K562 (cell line): Measurements from ENCODE around the gene AGMO. TPM values are rescaled to one million over a fixed set of nuclear protein-coding genes. Genes with fewer than 3 reads are reported as not detected.

Experiments used
- ATAC-seq: fragments of 200-7000 bp; cut with Tn5 transposase; 3 replicates; pipeline ENCODE4 v1.9.1; 2020; ENCODE audit warnings: moderate library complexity
- BruUV-seq: library from RNA; stranded (reverse); fragments of 400-500 nt; replicated peaks from 2 replicates; lab custom pipeline; 2021; lab: Mats Ljungman, UMichigan
- CTCF ChIA-PET: fragments of 300-600 bp; formaldehyde crosslinking; extraction: SDS; loops from one replicate; lab custom pipeline; 2021; ENCODE audit warnings: low intra/inter-chr PET ratio; lab: Yijun Ruan, JAX
- POLR2A ChIA-PET: fragments of 300-600, 350-650 bp; sonication (Branson Sonifier 250); formaldehyde crosslinking; extraction: SDS; loops from one replicate; lab custom pipeline; 2021; ENCODE audit warnings: antibody characterized with exemption, inconsistent platforms; lab: Yijun Ruan, JAX
- DNase-seq, 4 experiments: peaks; one replicate each; pipeline versions ENCODE4 v3.0.0 to v3.0.0-alpha.2; 2011 to 2018; ENCODE audit warnings: low spot score in 3 of 4, mixed read lengths in 3 of 4; ENCODE audit errors: extremely low read depth in 1 of 4
- FAIRE-seq: peaks from 2 replicates; lab custom pipeline; 2011; peaks lifted over from hg19 to GRCh38; lab: Jason Lieb, UNC
- H2AFZ ChIP-seq: 2 replicates; pipeline ENCODE4 v1.6.0; 2011; ENCODE audit warnings: low read depth, low read length, control low read depth, inconsistent platforms
- H3K27ac ChIP-seq: fragments of 200-600 bp; 3 replicates; pipeline ENCODE4 v1.8.0; 2011; ENCODE audit warnings: low read depth, mild to moderate bottlenecking, control low read depth, inconsistent platforms, low read length, moderate library complexity, mixed read lengths; ENCODE audit errors: extremely low read depth
- H3K27me3 ChIP-seq, 2 experiments: fragments of 300-600 bp in 1 of 2; 2 replicates in 1 of 2; 3 replicates in 1 of 2; pipeline versions ENCODE4 v1.6.0 to v1.8.0; 2011; ENCODE audit warnings: inconsistent platforms in 2 of 2, low read length in 2 of 2, mild to moderate bottlenecking in 1 of 2, mixed read lengths in 1 of 2, moderate library complexity in 1 of 2; ENCODE audit not compliant: control insufficient read depth in 2 of 2, insufficient read depth in 2 of 2
- H3K36me3 ChIP-seq: fragments of 300-600 bp; 3 replicates; pipeline ENCODE4 v1.8.0; 2011; ENCODE audit warnings: mild to moderate bottlenecking, low read length, inconsistent platforms; ENCODE audit not compliant: control insufficient read depth, insufficient read depth
- H3K4me1 ChIP-seq, 2 experiments: fragments of 200-600 bp in 1 of 2; replicated peaks in 1 of 2; 2 replicates in 1 of 2; 3 replicates in 1 of 2; pipeline versions ENCODE4 v1.5.1 to v1.8.0; 2011; ENCODE audit warnings: inconsistent platforms in 2 of 2, low read length in 2 of 2, mild to moderate bottlenecking in 1 of 2, mixed read lengths in 1 of 2, moderate library complexity in 1 of 2; ENCODE audit not compliant: control insufficient read depth in 2 of 2, insufficient read depth in 2 of 2
- H3K4me2 ChIP-seq: 2 replicates; pipeline ENCODE4 v1.6.1; 2011; ENCODE audit warnings: low read length, control low read depth, inconsistent platforms, mixed read lengths; ENCODE audit not compliant: insufficient read depth
- H3K4me3 ChIP-seq: fragments of 200-600 bp; sonication (generic), shearing (Covaris generic); 2 replicates; pipeline ENCODE4 v1.5.1; 2016; ENCODE audit warnings: control low read depth, inconsistent platforms
- H3K79me2 ChIP-seq: fragments of 200-600 bp; 3 replicates; pipeline ENCODE4 v1.8.0; 2011; ENCODE audit warnings: low read length, inconsistent platforms; ENCODE audit not compliant: control insufficient read depth, insufficient read depth
- H3K9ac ChIP-seq, 2 experiments: 2 replicates each; pipeline versions ENCODE4 v1.6.0 to v1.6.1; 2011; ENCODE audit warnings: low read depth in 2 of 2, low read length in 2 of 2, control low read depth in 1 of 2, inconsistent platforms in 1 of 2, mild to moderate bottlenecking in 1 of 2, mixed read lengths in 1 of 2; ENCODE audit not compliant: insufficient read depth in 1 of 2
- H3K9me1 ChIP-seq: one replicate; pipeline ENCODE4 v1.6.0; 2011; ENCODE audit warnings: inconsistent platforms, mild to moderate bottlenecking, low read length, moderate library complexity; ENCODE audit not compliant: control insufficient read depth, insufficient read depth
- H3K9me3 ChIP-seq: replicated peaks from 2 replicates; pipeline ENCODE4 v1.5.1; 2011; ENCODE audit warnings: low read depth, low read length, inconsistent platforms; ENCODE audit not compliant: control insufficient read depth, insufficient read depth
- H4K20me1 ChIP-seq: replicated peaks from 2 replicates; pipeline ENCODE4 v1.6.1; 2011; ENCODE audit warnings: low read length, inconsistent platforms, mixed read lengths; ENCODE audit not compliant: control insufficient read depth, insufficient read depth
- BCLAF1 ChIP-seq, 2 experiments: fragments of 450-650 bp in 1 of 2; IDR thresholded peaks; 2 replicates each; pipeline ENCODE4 v1.6.1; 2011 to 2017; ENCODE audit warnings: low read depth in 2 of 2, antibody characterized with exemption in 1 of 2, borderline replicate concordance in 1 of 2, low read length in 1 of 2, mild to moderate bottlenecking in 1 of 2, mixed read lengths in 1 of 2; ENCODE audit not compliant: control insufficient read depth in 1 of 2
- ETS2 ChIP-seq: IDR thresholded peaks from 2 replicates; pipeline ENCODE4 v1.6.1; 2016; ENCODE audit warnings: borderline replicate concordance, missing genetic modification characterization, mild to moderate bottlenecking, moderate library complexity, missing compliant biosample characterization; ENCODE audit not compliant: poor library complexity, severe bottlenecking
- GMEB1 ChIP-seq: fragments of 250-450 bp; sonication (Bioruptor Pico); IDR thresholded peaks from 2 replicates; pipeline ENCODE4 v1.4.0; 2020; ENCODE audit warnings: mild to moderate bottlenecking
- IRF9 ChIP-seq: fragments of 450-650 bp; IDR thresholded peaks from 2 replicates; pipeline ENCODE4 v1.6.1; 2016; ENCODE audit warnings: missing biosample characterization, missing genetic modification characterization
- JUNB ChIP-seq: fragments of 450-650 bp; formaldehyde crosslinking; conservative IDR thresholded peaks from 2 replicates; pipeline ENCODE4 v1.4.0; 2020; ENCODE audit warnings: mild to moderate bottlenecking
- NR4A1 ChIP-seq, 2 experiments: fragments of 250-450 bp in 1 of 2; fragments of 450-650 bp in 1 of 2; sonication (Bioruptor Pico) in 1 of 2; IDR thresholded peaks; 2 replicates each; pipeline versions ENCODE4 v1.4.0 to v1.6.1; 2016 to 2020; ENCODE audit warnings: mild to moderate bottlenecking in 2 of 2, missing compliant biosample characterization in 1 of 2, missing genetic modification characterization in 1 of 2, moderate library complexity in 1 of 2
- RFX7 ChIP-seq: fragments of 250-450 bp; sonication (Bioruptor Pico); IDR thresholded peaks from 2 replicates; pipeline ENCODE4 v1.5.1; 2021; ENCODE audit warnings: mild to moderate bottlenecking
- TAF7 ChIP-seq: fragments of 450-650 bp; IDR thresholded peaks from 2 replicates; pipeline ENCODE4 v1.6.1; 2016; ENCODE audit warnings: missing genetic modification characterization, missing compliant biosample characterization
- ZNF511 ChIP-seq: sonication (generic); formaldehyde crosslinking; IDR thresholded peaks from 2 replicates; pipeline ENCODE4 v1.8.0; 2022; ENCODE audit warnings: mild to moderate bottlenecking, missing genetic modification reagents
- WGBS: fragments of 100-300 bp; shearing (Covaris generic); methylation state at CpG from one replicate; pipeline ENCODE4 v1.1.6; 2016; ENCODE audit warnings: low coverage, mixed read lengths; ENCODE audit not compliant: insufficient coverage; ENCODE audit errors: missing lambda C conversion rate; 5-methylcytosine and 5-hydroxymethylcytosine counted together
- in situ Hi-C: fragments of 300-500 bp; cut with MboI; formaldehyde crosslinking; loops from 4 replicates; pipeline ENCODE4 v1.15.0; 2018; ENCODE audit warnings: inconsistent platforms, mixed read lengths
- intact Hi-C: fragments of 100-400 bp; cut with micrococcal nuclease; formaldehyde crosslinking; loops from 2 replicates; pipeline ENCODE4 v1.14.2; 2022
- polyA plus RNA-seq, 8 experiments: library from polyadenylated mRNA; depleted of rRNA in 4 of 8; stranded (reverse) in 5 of 8; unstranded in 3 of 8; fragments of >200 nt; fragmentation: Nextera tagmentation in 2 of 8; fragmentation: Illumina TruSeq in 1 of 8; extraction: Ambion mirVana in 2 of 8; extraction: Trizol in 1 of 8; gene quantifications; 2 replicates each; pipeline versions ENCODE4 v1.2.1 to v1.2.3, GENCODE V29; 2011 to 2014; ENCODE audit warnings: inconsistent platforms in 1 of 8, missing spikeins in 1 of 8
- total RNA-seq, 7 experiments: library from RNA; depleted of rRNA in 6 of 7; stranded (reverse); fragments of >200 nt in 6 of 7; fragmentation: Illumina TruSeq in 2 of 7; extraction: Trizol in 2 of 7; gene quantifications; 2 replicates each; pipeline versions ENCODE4 v1.2.1 to v1.2.3, GENCODE V29; 2011 to 2021; ENCODE audit warnings: low replicate concordance in 1 of 7

AGMO gene
- total and polyA plus RNA-seq, 9 of the 15 experiments (the other 6 are each of a cell fraction or from before 2014, with no cell fraction given): 0.30 to 1.4 (median 0.69) TPM; not detected in 1

- intact Hi-C loops (no loop called here), in situ Hi-C loops (no loop called here)
- H3K9me1 ChIP-seq: no peaks in the 10 kb centered on the region
- no peak for DNase-seq
- ATAC-seq: no peak
- no peaks in the 10 kb centered on the region for H3K36me3 ChIP-seq
- no peaks in the 10 kb centered on the region for H3K27me3 ChIP-seq
- no peak overlapping the region for H3K9ac ChIP-seq
- no peak for FAIRE-seq
- CTCF ChIA-PET: no interaction called here
- H3K79me2 ChIP-seq: no peaks in the 10 kb centered on the region
- H2AFZ ChIP-seq: no peak overlapping the region
- H3K9me3 ChIP-seq: no peaks in the 10 kb centered on the region
- H4K20me1 ChIP-seq: no peaks in the 10 kb centered on the region
- POLR2A ChIA-PET: no interaction called here
- H3K4me3 ChIP-seq: no peak overlapping the region
- BruUV-seq: no TSS peak
- no peaks in the 10 kb centered on the region for H3K4me1 ChIP-seq
- 1% methylated on average over 3 of the region's 3 CpGs for WGBS
- TF ChIP-seq BCLAF1 (IDR thresholded peaks at IDR 0.05; ENCODE audit: borderline replicate concordance in 1 of 2, control insufficient read depth in 1 of 2, low read depth in 2 of 2, low read length in 1 of 2) (no peak), ZNF511 (CRISPR knock-in tag) (no peak), NR4A1 (CRISPR knock-in tag; IDR thresholded peaks at IDR 0.05) (no peak), NR4A1 (tag; IDR thresholded peaks at IDR 0.05) (no peak), ETS2 (tag) (no peak), IRF9 (no peak), JUNB (CRISPR knock-in tag) (no peak), TAF7 (tag) (no peak), GMEB1 (no peak), RFX7 (CRISPR knock-in tag) (no peak)
- H3K4me2 ChIP-seq: no peak overlapping the region
- no peak overlapping the region for H3K27ac ChIP-seq
These were observed 109.1 kb downstream of the AGMO start for GRCh38 chr7:15452670-15453069.
